ENCODE data around the gene TEX38.
"Not testable (repeated sequence)": the region's sequence is repeated elsewhere in the genome, so short reads cannot be mapped to it uniquely, and the experiment has no call there.

The TEX38 gene

DNA sequence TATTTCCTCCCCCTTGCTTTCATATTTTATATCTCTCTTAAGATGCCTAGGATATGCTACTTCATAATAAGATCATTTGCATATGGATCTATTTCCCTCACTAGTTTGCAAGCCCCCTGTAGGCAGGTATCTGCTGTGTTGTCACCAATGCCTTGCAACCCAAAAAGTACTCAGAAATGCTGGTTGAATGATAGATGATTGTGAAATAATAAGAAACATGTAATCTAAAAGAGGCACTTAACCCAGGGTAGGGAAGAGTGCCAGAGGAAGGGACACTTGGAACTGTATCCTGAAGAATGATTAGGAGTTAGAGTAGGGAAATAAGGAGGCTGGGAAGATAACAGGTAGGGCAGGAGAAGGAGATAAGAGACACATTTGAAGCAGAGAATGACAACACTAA lies 15.8 kb upstream of the TEX38 start:
- DNase-seq (ENCODE audit: low read depth), result no peak

GRCh38 chr1:46656643-46657042 lies 15.0 kb upstream of the TEX38 start:
- no peak for DNase-seq (ENCODE audit: low read depth)

DNA sequence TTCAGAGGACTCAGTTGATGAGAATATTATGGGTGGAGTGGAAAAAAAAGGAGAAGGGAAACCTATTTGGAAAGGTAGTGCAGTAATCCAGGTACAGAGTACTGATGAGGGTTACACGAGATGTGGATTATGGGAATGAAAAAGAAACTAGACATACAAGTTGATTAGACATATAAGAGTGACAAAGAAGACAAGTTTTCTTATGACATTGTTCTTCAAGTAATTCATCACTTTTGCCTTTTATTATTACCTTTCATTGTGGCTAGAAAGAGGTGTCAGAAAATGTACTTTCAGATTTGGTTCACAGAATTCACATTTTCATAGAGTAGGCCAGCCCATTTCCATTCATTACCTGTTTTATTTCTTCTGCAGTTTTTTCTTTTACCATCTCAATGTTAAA lies 13.9 kb upstream of the TEX38 start:
- no peak for DNase-seq (ENCODE audit: low read depth)

- no peak for DNase-seq (ENCODE audit: low read depth)
Measured at GRCh38 chr1:46659307-46659870, 12.3 kb upstream of the TEX38 start.

- DNase-seq (ENCODE audit: low read depth), result not testable (repeated sequence)
Measured at GRCh38 chr1:46660116-46660515, 11.5 kb upstream of the TEX38 start.

DNA sequence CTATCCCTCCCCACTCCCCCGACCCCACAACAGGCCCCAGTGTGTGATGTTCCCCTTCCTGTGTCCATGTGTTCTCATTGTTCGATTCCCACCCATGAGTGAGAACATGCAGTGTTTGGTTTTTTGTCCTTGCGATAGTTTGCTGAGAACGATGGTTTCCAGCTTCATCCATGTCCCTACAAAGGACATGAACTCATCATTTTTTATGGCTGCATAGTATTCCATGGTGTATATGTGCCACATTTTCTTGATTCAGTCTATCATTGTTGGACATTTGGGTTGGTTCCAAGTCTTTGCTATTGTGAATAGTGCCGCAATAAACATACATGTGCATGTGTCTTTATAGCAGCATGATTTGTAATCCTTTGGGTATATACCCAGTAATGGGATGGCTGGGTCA lies 8.7 kb upstream of the TEX38 start:
- not testable (repeated sequence) for DNase-seq (ENCODE audit: low read depth)

DNA sequence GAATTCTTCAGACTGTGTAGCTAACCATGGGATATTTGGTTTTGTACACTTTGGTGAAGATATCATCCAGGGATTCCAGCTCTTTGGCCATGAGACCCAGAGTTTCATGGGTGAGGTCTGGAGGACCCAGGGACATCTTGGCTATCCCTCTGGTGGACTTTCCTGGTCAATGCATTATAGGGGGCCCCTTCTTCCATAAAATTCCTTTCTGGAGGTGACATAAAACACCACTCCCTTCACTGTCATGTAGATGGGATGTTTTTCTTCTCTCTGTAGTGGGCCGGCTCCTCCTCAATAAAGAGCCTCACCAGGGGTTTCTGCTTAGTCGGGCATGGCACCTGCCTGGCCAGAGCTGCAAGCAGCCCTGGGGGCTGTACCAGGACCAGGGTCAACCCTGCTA lies 5.7 kb upstream of the TEX38 start:
- no peak for DNase-seq (ENCODE audit: low read depth)

DNA sequence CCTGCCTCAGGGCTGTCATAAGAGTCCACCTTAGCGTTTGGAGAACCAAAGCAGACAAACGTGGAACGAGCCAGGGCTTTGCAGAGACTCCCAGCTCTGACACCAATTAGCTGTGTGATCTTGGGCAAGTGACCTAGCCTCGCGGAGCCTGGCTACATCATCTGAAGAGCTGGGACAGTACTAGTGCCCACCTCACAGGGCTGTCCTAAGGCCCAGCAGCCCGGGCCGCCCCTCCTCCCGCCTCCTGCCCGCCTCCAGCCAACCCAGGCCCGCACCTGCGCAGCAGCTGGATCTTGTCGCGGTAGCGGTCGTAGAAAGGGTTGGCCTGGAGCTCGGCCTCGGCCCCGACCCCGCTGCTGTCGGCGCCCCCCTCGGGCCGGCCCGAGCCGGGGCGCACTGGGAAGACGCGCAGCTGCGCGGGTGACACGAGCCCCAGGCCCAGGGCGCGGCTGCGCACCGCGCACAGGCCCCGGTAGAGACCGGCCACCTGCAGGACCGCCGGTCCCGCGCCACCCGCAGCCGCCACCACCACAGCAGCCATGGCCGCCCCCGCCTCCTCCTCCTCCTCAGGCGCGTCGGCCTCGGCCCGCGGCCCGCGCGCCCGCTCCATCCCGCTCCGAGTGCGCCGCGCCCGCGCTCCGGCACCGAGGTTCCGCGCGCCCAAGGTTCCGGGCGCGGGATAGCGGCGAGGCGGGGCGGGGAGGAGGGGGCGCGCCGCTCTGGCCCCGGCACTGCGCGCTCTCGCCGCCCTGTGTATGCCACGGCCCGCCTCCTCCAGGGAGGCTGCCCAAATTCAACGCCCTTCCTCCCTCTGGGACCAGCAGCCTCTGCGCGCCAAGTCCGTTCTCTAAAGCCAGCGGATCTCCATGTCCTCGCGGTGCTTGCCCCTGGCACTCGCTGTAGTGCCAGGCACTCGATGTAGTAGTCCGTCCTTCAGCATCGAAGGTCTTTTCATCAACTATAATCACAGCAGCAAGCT lies 3.6 kb upstream of the TEX38 start, which contains the start of gene ATPAF1:
Gene ATPAF1, minus strand, starts transcription at position 583 of the 979 bp plus-strand sequence. Its CDS starts 42 bp downstream, at position 541.
- no peak for DNase-seq (ENCODE audit: low read depth)

DNA sequence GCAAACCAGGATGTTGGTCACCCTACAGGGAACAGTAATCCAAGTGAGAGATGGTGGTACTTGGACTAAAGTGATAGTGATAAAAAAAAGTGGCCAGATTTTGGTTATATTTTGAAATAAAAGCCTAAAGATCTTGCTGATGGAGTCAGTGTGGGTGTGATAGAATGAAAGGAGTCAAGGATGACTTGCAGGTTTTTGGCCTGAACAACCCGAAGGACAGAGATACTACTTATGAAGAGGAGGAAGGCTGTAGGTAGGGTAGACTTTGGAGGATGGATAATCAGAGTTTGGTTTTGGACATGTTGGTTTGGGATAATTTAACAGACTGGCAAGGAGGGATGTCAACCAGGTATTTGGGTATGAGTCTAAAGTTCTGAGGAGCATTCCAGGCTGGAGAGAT lies 1.5 kb upstream of the TEX38 start:
- DNase-seq (ENCODE audit: low read depth), result no peak

DNA sequence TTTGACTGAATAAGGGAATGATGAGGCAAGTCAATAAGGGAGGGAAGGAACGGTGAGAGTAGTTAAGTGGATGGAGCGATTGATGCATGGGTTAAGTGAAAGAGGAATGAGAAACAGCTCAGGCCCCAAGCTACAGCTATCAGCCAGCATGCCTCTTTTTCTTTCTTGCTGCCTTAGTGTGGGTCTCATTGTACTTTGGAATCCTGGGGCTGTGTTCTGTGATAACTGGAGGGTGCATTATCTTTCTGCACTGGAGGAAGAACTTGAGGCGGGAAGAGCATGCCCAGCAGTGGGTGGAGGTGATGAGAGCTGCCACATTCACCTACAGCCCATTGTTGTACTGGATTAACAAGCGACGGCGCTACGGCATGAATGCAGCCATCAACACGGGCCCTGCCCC lies 1.0 kb downstream of the TEX38 start:
- DNase-seq (ENCODE audit: low read depth), result no peak

DNA sequence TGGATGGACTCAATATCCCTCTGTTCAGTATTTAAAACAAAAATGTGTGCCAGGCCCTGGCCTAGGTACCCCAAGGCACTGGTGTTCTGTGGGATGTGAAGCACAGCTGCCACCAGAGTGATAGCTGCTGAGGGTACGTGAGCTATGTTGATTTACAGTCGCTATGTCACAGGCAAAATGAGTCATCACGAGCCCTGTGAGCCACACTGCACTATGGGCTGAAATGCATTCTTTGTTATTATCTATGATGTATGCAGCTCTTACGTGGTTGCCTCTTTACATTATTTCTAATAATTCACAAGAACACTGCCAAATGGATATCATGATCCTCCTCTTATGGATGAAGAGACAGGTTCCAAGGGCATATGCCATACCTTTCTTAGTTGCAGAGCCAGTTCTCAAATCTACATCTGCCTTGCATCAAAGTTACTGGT lies 2.1 kb downstream of the TEX38 start:
- DNase-seq (ENCODE audit: low read depth), result no peak

- DNase-seq (ENCODE audit: low read depth), result no peak
Measured at GRCh38 chr1:46675549-46676314, 4.1 kb downstream of the TEX38 start.

- DNase-seq (ENCODE audit: low read depth), result no peak
Measured at GRCh38 chr1:46676531-46676930, 4.9 kb downstream of the TEX38 start.

GRCh38 chr1:46677339-46677738 lies 5.7 kb downstream of the TEX38 start:
- DNase-seq (ENCODE audit: low read depth), result no peak

DNA sequence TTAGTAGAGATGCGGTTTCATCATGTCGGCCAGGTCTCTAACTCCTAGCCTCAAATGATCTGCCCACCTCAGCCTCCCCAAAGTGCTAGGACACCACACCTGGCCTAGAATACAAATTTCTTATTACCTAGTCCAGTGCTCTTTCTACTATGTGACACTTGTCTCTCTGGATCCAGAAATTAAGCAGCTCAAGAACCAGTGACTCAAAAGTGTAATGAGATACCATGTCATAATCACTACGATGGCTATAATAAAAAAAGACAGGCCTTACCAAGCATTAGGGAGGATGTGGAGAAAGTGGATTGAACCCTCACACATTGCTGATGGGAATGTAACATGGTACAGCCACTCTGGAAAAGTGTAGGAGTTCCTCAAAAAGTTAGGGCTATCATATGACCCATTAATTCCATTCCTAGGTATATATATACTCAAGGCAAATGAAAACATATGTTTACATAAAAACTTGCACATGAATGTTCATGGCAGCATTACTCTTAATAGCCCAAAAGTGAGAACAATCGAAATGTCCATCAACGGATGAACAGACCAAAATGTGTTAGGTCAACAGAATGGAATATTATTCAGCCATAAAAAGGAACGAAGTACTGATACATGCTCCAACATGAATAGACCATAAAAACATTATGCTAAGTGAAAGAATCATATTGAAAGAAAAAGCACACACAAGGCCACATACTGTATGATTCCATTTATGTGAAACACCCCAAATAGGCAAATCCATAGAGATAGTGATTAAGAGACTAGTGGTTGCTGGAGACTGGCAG lies 8.3 kb downstream of the TEX38 start:
- DNase-seq (ENCODE audit: low read depth), result no peak

- DNase-seq (ENCODE audit: low read depth), result no peak
Measured at GRCh38 chr1:46681333-46682034, 9.8 kb downstream of the TEX38 start.

- no peak for DNase-seq (ENCODE audit: low read depth)
Measured at GRCh38 chr1:46682064-46682463, 10.4 kb downstream of the TEX38 start.

DNA sequence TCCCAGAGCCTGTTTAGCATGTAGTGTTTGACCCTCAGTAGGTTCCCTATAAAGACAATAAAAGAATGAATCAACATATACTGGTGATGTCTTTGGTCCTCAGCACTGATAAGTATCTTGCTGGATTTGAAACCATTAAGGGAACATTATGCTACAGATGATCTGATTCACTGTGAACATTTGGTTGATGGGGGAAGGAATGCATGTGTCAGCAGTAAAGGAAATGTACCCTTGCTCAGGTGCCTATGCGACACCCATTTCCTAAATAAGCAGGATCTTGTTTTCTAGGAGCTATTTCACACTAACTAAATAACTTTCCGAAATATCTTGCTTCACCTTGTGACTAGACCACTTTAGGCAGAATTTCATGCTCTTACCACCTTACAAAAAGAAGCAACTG lies 13.0 kb downstream of the TEX38 start:
- DNase-seq (ENCODE audit: low read depth), result no peak

- DNase-seq (ENCODE audit: low read depth), result no peak
Measured at GRCh38 chr1:46686255-46686654, 14.6 kb downstream of the TEX38 start.

DNA sequence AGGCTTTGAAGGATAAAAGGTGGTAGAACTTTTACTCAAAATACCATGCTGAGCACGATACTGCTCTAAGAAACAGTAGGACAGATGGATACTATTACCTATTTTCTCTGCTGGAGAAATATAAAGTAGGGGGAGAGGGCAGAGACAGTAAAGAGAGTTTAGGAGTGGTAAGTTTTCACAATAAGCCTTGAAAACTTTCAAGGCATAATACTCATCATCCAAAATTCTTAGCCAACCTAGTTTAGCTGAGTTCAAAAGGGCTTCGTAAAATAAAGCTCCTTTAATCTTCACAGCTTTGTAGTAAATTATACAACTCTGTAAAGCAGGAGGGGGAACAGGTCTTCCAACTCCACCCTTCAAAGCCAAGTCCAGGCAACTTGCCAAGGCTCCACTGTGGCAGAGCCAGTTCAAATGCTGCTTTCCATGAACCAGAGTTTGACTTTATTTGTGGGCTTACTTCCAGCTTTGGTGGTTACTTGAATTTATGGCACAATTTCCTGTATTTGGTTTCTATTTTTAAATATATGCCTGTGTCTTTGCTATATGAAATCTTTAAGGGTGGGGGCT lies 15.5 kb downstream of the TEX38 start:
- no peak for DNase-seq (ENCODE audit: low read depth)
